WTC11 (cell line): ENCODE measurements around the gene RAB3A.

ENCODE experiments used
- CREB1 ChIP-seq: sonication (generic); formaldehyde crosslinking; IDR thresholded peaks from 2 replicates; pipeline ENCODE4 v1.8.0; 2023; ENCODE audit warnings: mild to moderate bottlenecking, missing genetic modification reagents
- ETV6 ChIP-seq: sonication (generic); formaldehyde crosslinking; IDR thresholded peaks from 2 replicates; pipeline ENCODE4 v1.8.1; 2022; ENCODE audit warnings: mild to moderate bottlenecking, missing genetic modification reagents
- GABPB1 ChIP-seq: sonication (generic); formaldehyde crosslinking; IDR thresholded peaks from 2 replicates; pipeline ENCODE4 v1.8.1; 2023; ENCODE audit warnings: mild to moderate bottlenecking, missing genetic modification reagents
- JUN ChIP-seq: sonication (generic); formaldehyde crosslinking; IDR thresholded peaks from 2 replicates; pipeline ENCODE4 v1.8.0; 2023; ENCODE audit warnings: mild to moderate bottlenecking, missing genetic modification reagents
- KAT7 ChIP-seq: sonication (generic); formaldehyde crosslinking; IDR thresholded peaks from 2 replicates; pipeline ENCODE4 v1.8.1; 2023; ENCODE audit warnings: missing genetic modification reagents, mild to moderate bottlenecking, borderline replicate concordance
- NR3C1 ChIP-seq: sonication (generic); formaldehyde crosslinking; conservative IDR thresholded peaks from 2 replicates; pipeline ENCODE4 v1.8.1; 2023; ENCODE audit warnings: low read depth, mild to moderate bottlenecking, missing genetic modification reagents
- SMAD3 ChIP-seq: sonication (generic); formaldehyde crosslinking; IDR thresholded peaks from 2 replicates; pipeline ENCODE4 v1.8.0; 2022; ENCODE audit warnings: missing genetic modification reagents, mild to moderate bottlenecking, borderline replicate concordance
- TF ChIP-seq, protein P1 (sequence below): fragments of 200-600 bp; IDR thresholded peaks from 2 replicates; pipeline ENCODE4 v1.8.0; 2022; ENCODE audit warnings: antibody characterized with exemption
- TF ChIP-seq, protein P2 (sequence below): sonication (generic); formaldehyde crosslinking; IDR thresholded peaks from 2 replicates; pipeline ENCODE4 v1.8.1; 2022; ENCODE audit warnings: low read depth, missing genetic modification reagents, borderline replicate concordance
- TF ChIP-seq, protein P3 (sequence below): sonication (generic); formaldehyde crosslinking; IDR thresholded peaks from 2 replicates; pipeline ENCODE4 v1.8.1; 2023; ENCODE audit warnings: mild to moderate bottlenecking, missing genetic modification reagents
- TF ChIP-seq, protein P4 (sequence below): sonication (generic); formaldehyde crosslinking; IDR thresholded peaks from 2 replicates; pipeline ENCODE4 v1.8.1; 2023; ENCODE audit warnings: mild to moderate bottlenecking, missing genetic modification reagents
- TF ChIP-seq, protein P5 (sequence below): sonication (generic); formaldehyde crosslinking; IDR thresholded peaks from 2 replicates; pipeline ENCODE4 v1.8.0; 2022; ENCODE audit warnings: mild to moderate bottlenecking, missing genetic modification reagents
- TF ChIP-seq, protein P6 (sequence below): sonication (generic); formaldehyde crosslinking; IDR thresholded peaks from 2 replicates; pipeline ENCODE4 v1.8.1; 2022; ENCODE audit warnings: low read depth, mild to moderate bottlenecking, moderate library complexity, missing genetic modification reagents, borderline replicate concordance

DNA sequence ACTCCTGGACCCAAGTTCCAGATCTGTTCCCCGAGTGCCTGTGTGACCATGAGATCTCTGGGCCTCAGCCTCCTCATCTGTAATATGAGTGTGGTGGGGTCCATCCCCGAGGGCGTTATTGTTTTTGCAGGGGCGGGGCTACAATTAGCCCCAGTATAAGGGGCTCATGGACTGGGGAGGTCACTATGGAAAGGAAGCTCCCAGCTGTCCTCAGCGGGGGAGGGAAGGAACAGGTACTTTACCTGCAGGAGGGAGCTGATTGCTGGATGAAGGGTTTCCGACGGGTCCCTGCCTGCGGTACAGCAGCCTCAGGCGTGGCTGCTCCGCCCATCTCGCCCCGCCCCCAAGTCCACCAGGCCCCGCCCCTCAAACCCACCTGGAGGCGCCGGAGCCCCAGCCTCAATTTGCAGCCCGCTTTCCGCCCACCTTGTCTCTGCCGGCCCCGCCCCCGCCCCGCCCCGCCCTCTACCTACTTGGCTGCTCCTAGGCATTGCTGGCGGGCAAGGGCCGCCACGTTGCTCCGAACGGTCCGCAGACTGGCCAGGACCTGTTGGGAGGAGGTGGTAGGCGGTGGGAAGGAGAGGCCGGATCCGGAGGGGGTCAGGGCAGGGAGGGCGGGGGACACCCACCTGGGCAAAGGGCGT lies 16.9 kb upstream of the RAB3A start:
- TF ChIP-seq, protein P1, sequence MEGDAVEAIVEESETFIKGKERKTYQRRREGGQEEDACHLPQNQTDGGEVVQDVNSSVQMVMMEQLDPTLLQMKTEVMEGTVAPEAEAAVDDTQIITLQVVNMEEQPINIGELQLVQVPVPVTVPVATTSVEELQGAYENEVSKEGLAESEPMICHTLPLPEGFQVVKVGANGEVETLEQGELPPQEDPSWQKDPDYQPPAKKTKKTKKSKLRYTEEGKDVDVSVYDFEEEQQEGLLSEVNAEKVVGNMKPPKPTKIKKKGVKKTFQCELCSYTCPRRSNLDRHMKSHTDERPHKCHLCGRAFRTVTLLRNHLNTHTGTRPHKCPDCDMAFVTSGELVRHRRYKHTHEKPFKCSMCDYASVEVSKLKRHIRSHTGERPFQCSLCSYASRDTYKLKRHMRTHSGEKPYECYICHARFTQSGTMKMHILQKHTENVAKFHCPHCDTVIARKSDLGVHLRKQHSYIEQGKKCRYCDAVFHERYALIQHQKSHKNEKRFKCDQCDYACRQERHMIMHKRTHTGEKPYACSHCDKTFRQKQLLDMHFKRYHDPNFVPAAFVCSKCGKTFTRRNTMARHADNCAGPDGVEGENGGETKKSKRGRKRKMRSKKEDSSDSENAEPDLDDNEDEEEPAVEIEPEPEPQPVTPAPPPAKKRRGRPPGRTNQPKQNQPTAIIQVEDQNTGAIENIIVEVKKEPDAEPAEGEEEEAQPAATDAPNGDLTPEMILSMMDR: no peak
- TF ChIP-seq JUN (no peak), KAT7 (CRISPR knock-in tag) (no peak), CREB1 (CRISPR knock-in tag) (no peak), ETV6 (CRISPR knock-in tag) (no peak), NR3C1 (no peak), GABPB1 (CRISPR knock-in tag) (no peak), SMAD3 (CRISPR knock-in tag) (no peak)
- TF ChIP-seq, protein P2, sequence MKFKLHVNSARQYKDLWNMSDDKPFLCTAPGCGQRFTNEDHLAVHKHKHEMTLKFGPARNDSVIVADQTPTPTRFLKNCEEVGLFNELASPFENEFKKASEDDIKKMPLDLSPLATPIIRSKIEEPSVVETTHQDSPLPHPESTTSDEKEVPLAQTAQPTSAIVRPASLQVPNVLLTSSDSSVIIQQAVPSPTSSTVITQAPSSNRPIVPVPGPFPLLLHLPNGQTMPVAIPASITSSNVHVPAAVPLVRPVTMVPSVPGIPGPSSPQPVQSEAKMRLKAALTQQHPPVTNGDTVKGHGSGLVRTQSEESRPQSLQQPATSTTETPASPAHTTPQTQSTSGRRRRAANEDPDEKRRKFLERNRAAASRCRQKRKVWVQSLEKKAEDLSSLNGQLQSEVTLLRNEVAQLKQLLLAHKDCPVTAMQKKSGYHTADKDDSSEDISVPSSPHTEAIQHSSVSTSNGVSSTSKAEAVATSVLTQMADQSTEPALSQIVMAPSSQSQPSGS (CRISPR knock-in tag): no peak
- TF ChIP-seq, protein P3, sequence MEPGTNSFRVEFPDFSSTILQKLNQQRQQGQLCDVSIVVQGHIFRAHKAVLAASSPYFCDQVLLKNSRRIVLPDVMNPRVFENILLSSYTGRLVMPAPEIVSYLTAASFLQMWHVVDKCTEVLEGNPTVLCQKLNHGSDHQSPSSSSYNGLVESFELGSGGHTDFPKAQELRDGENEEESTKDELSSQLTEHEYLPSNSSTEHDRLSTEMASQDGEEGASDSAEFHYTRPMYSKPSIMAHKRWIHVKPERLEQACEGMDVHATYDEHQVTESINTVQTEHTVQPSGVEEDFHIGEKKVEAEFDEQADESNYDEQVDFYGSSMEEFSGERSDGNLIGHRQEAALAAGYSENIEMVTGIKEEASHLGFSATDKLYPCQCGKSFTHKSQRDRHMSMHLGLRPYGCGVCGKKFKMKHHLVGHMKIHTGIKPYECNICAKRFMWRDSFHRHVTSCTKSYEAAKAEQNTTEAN (CRISPR knock-in tag): no peak
- TF ChIP-seq, protein P4, sequence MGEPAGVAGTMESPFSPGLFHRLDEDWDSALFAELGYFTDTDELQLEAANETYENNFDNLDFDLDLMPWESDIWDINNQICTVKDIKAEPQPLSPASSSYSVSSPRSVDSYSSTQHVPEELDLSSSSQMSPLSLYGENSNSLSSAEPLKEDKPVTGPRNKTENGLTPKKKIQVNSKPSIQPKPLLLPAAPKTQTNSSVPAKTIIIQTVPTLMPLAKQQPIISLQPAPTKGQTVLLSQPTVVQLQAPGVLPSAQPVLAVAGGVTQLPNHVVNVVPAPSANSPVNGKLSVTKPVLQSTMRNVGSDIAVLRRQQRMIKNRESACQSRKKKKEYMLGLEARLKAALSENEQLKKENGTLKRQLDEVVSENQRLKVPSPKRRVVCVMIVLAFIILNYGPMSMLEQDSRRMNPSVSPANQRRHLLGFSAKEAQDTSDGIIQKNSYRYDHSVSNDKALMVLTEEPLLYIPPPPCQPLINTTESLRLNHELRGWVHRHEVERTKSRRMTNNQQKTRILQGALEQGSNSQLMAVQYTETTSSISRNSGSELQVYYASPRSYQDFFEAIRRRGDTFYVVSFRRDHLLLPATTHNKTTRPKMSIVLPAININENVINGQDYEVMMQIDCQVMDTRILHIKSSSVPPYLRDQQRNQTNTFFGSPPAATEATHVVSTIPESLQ (CRISPR knock-in tag): no peak
- TF ChIP-seq, protein P5, sequence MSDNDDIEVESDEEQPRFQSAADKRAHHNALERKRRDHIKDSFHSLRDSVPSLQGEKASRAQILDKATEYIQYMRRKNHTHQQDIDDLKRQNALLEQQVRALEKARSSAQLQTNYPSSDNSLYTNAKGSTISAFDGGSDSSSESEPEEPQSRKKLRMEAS (CRISPR knock-in tag): no peak
- TF ChIP-seq, protein P6, sequence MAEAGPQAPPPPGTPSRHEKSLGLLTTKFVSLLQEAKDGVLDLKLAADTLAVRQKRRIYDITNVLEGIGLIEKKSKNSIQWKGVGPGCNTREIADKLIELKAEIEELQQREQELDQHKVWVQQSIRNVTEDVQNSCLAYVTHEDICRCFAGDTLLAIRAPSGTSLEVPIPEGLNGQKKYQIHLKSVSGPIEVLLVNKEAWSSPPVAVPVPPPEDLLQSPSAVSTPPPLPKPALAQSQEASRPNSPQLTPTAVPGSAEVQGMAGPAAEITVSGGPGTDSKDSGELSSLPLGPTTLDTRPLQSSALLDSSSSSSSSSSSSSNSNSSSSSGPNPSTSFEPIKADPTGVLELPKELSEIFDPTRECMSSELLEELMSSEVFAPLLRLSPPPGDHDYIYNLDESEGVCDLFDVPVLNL: no peak
